WTC11 (cell line): ENCODE results near the gene SLC12A8. TPM values are rescaled to one million over a fixed set of nuclear protein-coding genes. Genes with fewer than 3 reads are reported as not detected.
A peak's percentile ranks its signal among the peaks of the same experiment; 100 is the strongest.

ENCODE experiments used
- ATAC-seq: fragments of 200-7000 bp; cut with Tn5 transposase; 2 replicates; pipeline ENCODE4 v1.10.0; 2021; ENCODE audit warnings: mild to moderate bottlenecking, moderate library complexity
- CTCF ChIA-PET: fragments of 300-600 bp; sonication (Branson Sonifier 250); formaldehyde crosslinking; loops from one replicate; lab custom pipeline; 2021; ENCODE audit warnings: antibody characterized with exemption; lab: Charles Lee
- POLR2A ChIA-PET: fragments of 350-600 bp; sonication (Branson Sonifier 250); formaldehyde crosslinking; loops from one replicate; lab custom pipeline; 2021; ENCODE audit warnings: antibody characterized with exemption; lab: Charles Lee
- DNase-seq: peaks from one replicate; pipeline ENCODE4 v3.0.0; 2021; ENCODE audit warnings: low spot score
- H3K27ac Mint-ChIP-seq: 2 replicates; pipeline ENCODE4 v1.8.0; 2021; ENCODE audit warnings: mixed read lengths
- H3K27me3 Mint-ChIP-seq: 2 replicates; pipeline ENCODE4 v1.8.0; 2021; ENCODE audit warnings: low read depth, mild to moderate bottlenecking, moderate library complexity, mixed read lengths
- H3K36me3 Mint-ChIP-seq: 2 replicates; pipeline ENCODE4 v1.8.0; 2021; ENCODE audit warnings: mixed read lengths
- H3K4me1 Mint-ChIP-seq: 2 replicates; pipeline ENCODE4 v1.8.0; 2022; ENCODE audit warnings: mixed read lengths
- H3K4me3 Mint-ChIP-seq: 2 replicates; pipeline ENCODE4 v1.8.0; 2021; ENCODE audit warnings: mild to moderate bottlenecking, moderate library complexity, mixed read lengths
- H3K9me3 Mint-ChIP-seq: 2 replicates; pipeline ENCODE4 v1.8.0; 2021; ENCODE audit warnings: mixed read lengths
- CDX4 ChIP-seq: fragments of 250-450 bp; sonication (Bioruptor Pico); IDR thresholded peaks from 2 replicates; pipeline ENCODE4 v1.9.0; 2021; ENCODE audit warnings: moderate library complexity, mild to moderate bottlenecking, inconsistent platforms, borderline replicate concordance
- FOXJ3 ChIP-seq: sonication (generic); formaldehyde crosslinking; IDR thresholded peaks from 2 replicates; pipeline ENCODE4 v1.9.0; 2021; ENCODE audit warnings: missing genetic modification reagents, mild to moderate bottlenecking, borderline replicate concordance
- GABPB1 ChIP-seq: sonication (generic); formaldehyde crosslinking; IDR thresholded peaks from 2 replicates; pipeline ENCODE4 v1.8.1; 2023; ENCODE audit warnings: mild to moderate bottlenecking, missing genetic modification reagents
- GTF2I ChIP-seq: fragments of 250-450 bp; sonication (Bioruptor Pico); conservative IDR thresholded peaks from 2 replicates; pipeline ENCODE4 v1.4.0; 2021; ENCODE audit warnings: mild to moderate bottlenecking
- HMGA2 ChIP-seq: fragments of 250-450 bp; sonication (Bioruptor Pico); IDR thresholded peaks from 2 replicates; pipeline ENCODE4 v1.4.0; 2021; ENCODE audit warnings: mild to moderate bottlenecking, moderate library complexity
- MXD4 ChIP-seq: fragments of 250-450 bp; sonication (Bioruptor Pico); IDR thresholded peaks from 2 replicates; pipeline ENCODE4 v1.8.0; 2021; ENCODE audit warnings: mild to moderate bottlenecking, moderate library complexity, borderline replicate concordance
- NR3C1 ChIP-seq: sonication (generic); formaldehyde crosslinking; conservative IDR thresholded peaks from 2 replicates; pipeline ENCODE4 v1.8.1; 2023; ENCODE audit warnings: low read depth, mild to moderate bottlenecking, missing genetic modification reagents
- PRRX2 ChIP-seq: fragments of 250-450 bp; sonication (Bioruptor Pico); IDR thresholded peaks from 2 replicates; pipeline ENCODE4 v1.8.0; 2021; ENCODE audit warnings: mild to moderate bottlenecking
- RELA ChIP-seq: sonication (generic); formaldehyde crosslinking; IDR thresholded peaks from 2 replicates; pipeline ENCODE4 v1.8.1; 2022; ENCODE audit warnings: missing genetic modification reagents, mild to moderate bottlenecking, borderline replicate concordance
- ZNF138 ChIP-seq: sonication (generic); formaldehyde crosslinking; conservative IDR thresholded peaks from 2 replicates; pipeline ENCODE4 v1.8.1; 2022; ENCODE audit warnings: mild to moderate bottlenecking, moderate library complexity, missing genetic modification reagents
- ZNF219 ChIP-seq: sonication (generic); formaldehyde crosslinking; IDR thresholded peaks from 2 replicates; pipeline ENCODE4 v1.8.0; 2023; ENCODE audit warnings: missing genetic modification reagents, mild to moderate bottlenecking, borderline replicate concordance
- ZNF512 ChIP-seq: sonication (generic); formaldehyde crosslinking; IDR thresholded peaks from 2 replicates; pipeline ENCODE4 v1.8.1; 2022; ENCODE audit warnings: missing genetic modification reagents, borderline replicate concordance
- total RNA-seq: library from RNA; stranded (reverse); gene quantifications from 3 replicates; pipeline ENCODE4 v1.2.3, GENCODE V29; 2021
- TF ChIP-seq, protein P1 (sequence below): sonication (generic); formaldehyde crosslinking; IDR thresholded peaks from 2 replicates; pipeline ENCODE4 v1.8.1; 2023; ENCODE audit warnings: mild to moderate bottlenecking, missing genetic modification reagents
- TF ChIP-seq, protein P2 (sequence below): sonication (generic); formaldehyde crosslinking; IDR thresholded peaks from 2 replicates; pipeline ENCODE4 v1.8.1; 2022; ENCODE audit warnings: low read depth, missing genetic modification reagents, borderline replicate concordance
- TF ChIP-seq, protein P3 (sequence below): fragments of 250-450 bp; sonication (Bioruptor Pico); IDR thresholded peaks from 2 replicates; pipeline ENCODE4 v1.9.0; 2021; ENCODE audit warnings: mild to moderate bottlenecking
- TF ChIP-seq, protein P4 (sequence below): fragments of 250-450 bp; sonication (Bioruptor Pico); IDR thresholded peaks from 2 replicates; pipeline ENCODE4 v1.9.0; 2021; ENCODE audit warnings: mild to moderate bottlenecking

Gene SLC12A8
- total RNA-seq, 1 experiment from 2014 or later: 9.1 TPM

GRCh38 chr3:125068265-125068664 is 144.3 kb downstream of the SLC12A8 start (continued):
- TF ChIP-seq MXD4 (CRISPR knock-in tag) (no peak), ZNF512 (CRISPR knock-in tag) (no peak)

- ChIA-PET CTCF (no interaction called here), POLR2A (no interaction called here)
- no peaks in the 10 kb centered on the region for H3K36me3 Mint-ChIP-seq
- TF ChIP-seq, protein P1, sequence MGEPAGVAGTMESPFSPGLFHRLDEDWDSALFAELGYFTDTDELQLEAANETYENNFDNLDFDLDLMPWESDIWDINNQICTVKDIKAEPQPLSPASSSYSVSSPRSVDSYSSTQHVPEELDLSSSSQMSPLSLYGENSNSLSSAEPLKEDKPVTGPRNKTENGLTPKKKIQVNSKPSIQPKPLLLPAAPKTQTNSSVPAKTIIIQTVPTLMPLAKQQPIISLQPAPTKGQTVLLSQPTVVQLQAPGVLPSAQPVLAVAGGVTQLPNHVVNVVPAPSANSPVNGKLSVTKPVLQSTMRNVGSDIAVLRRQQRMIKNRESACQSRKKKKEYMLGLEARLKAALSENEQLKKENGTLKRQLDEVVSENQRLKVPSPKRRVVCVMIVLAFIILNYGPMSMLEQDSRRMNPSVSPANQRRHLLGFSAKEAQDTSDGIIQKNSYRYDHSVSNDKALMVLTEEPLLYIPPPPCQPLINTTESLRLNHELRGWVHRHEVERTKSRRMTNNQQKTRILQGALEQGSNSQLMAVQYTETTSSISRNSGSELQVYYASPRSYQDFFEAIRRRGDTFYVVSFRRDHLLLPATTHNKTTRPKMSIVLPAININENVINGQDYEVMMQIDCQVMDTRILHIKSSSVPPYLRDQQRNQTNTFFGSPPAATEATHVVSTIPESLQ (CRISPR knock-in tag): no peak
- TF ChIP-seq RELA (no peak), GTF2I (CRISPR knock-in tag) (no peak), ZNF219 (CRISPR knock-in tag) (no peak), GABPB1 (no peak), FOXJ3 (CRISPR knock-in tag) (no peak), CDX4 (CRISPR knock-in tag) (no peak), PRRX2 (CRISPR knock-in tag) (no peak), ZNF138 (CRISPR knock-in tag) (no peak), NR3C1 (CRISPR knock-in tag) (no peak), HMGA2 (CRISPR knock-in tag) (no peak)
- TF ChIP-seq, protein P2, sequence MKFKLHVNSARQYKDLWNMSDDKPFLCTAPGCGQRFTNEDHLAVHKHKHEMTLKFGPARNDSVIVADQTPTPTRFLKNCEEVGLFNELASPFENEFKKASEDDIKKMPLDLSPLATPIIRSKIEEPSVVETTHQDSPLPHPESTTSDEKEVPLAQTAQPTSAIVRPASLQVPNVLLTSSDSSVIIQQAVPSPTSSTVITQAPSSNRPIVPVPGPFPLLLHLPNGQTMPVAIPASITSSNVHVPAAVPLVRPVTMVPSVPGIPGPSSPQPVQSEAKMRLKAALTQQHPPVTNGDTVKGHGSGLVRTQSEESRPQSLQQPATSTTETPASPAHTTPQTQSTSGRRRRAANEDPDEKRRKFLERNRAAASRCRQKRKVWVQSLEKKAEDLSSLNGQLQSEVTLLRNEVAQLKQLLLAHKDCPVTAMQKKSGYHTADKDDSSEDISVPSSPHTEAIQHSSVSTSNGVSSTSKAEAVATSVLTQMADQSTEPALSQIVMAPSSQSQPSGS (CRISPR knock-in tag): no peak
- TF ChIP-seq, protein P3, sequence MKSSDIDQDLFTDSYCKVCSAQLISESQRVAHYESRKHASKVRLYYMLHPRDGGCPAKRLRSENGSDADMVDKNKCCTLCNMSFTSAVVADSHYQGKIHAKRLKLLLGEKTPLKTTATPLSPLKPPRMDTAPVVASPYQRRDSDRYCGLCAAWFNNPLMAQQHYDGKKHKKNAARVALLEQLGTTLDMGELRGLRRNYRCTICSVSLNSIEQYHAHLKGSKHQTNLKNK: no peak
- TF ChIP-seq, protein P4, sequence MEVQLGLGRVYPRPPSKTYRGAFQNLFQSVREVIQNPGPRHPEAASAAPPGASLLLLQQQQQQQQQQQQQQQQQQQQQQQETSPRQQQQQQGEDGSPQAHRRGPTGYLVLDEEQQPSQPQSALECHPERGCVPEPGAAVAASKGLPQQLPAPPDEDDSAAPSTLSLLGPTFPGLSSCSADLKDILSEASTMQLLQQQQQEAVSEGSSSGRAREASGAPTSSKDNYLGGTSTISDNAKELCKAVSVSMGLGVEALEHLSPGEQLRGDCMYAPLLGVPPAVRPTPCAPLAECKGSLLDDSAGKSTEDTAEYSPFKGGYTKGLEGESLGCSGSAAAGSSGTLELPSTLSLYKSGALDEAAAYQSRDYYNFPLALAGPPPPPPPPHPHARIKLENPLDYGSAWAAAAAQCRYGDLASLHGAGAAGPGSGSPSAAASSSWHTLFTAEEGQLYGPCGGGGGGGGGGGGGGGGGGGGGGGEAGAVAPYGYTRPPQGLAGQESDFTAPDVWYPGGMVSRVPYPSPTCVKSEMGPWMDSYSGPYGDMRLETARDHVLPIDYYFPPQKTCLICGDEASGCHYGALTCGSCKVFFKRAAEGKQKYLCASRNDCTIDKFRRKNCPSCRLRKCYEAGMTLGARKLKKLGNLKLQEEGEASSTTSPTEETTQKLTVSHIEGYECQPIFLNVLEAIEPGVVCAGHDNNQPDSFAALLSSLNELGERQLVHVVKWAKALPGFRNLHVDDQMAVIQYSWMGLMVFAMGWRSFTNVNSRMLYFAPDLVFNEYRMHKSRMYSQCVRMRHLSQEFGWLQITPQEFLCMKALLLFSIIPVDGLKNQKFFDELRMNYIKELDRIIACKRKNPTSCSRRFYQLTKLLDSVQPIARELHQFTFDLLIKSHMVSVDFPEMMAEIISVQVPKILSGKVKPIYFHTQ (CRISPR knock-in tag): no peak
- peaks cover 3% of the 10 kb centered on the region; the same call in 1 of the 2 replicates for H3K27me3 Mint-ChIP-seq
- peaks cover 8% of the 10 kb centered on the region for H3K9me3 Mint-ChIP-seq
- no peak overlapping the region; the same call in 1 of the 2 replicates for H3K27ac Mint-ChIP-seq
- peaks cover 10% of the 10 kb centered on the region for H3K4me1 Mint-ChIP-seq
- DNase-seq (no peak), ATAC-seq (peak; percentile 66)
- no peak overlapping the region for H3K4me3 Mint-ChIP-seq
Observed at GRCh38 chr3:125067225-125067624, 145.3 kb downstream of the SLC12A8 start.
